ENCODE measurements around the gene ZNF319. TPM values are rescaled to one million over a fixed set of nuclear protein-coding genes. Genes with fewer than 3 reads are reported as not detected.

The ZNF319 gene
- total RNA-seq, 1 donor from 2014 or later, result 11.5 TPM

DNA sequence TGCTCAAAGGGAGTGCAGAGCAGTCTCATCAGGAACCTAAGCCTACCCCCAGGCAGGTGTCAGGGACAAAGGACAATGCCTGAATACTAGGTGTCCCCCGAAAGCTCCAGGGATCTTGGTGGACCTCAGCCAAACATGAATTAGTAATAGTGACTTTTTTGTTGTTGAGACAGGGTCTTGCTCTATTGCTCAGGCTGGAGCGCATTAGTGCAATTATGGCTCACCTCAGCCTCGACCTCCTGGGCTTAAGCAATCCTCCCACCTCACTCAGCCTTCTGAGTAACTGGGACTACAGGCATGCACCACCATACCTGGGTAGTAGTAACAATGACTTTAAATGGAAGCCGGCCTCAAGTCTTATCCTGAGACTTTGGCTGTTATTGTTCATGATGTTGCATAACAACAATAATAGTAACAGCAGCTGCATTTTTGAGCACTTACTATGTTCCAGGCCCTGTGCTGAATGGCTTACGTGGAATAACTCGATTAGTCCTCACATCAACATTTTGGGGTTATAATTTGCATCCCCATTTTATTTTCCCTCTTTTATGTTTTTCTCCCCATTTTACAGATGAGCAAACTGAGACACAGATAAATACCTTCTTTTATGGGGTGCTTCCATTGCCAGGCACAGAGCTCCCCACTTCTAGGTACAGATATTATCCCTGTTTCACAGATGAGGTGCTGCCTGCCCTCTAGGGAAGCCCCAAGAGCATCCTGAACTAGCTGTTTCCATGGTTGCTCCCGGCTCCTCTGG is 49.1 kb downstream of the ZNF319 start:
- no peak overlapping the region for H3K27ac ChIP-seq (ENCODE audit: low read depth, low read length)
- no peaks in the 10 kb centered on the region for H3K4me1 Mint-ChIP-seq (ENCODE audit: low read depth, unreplicated experiment)
- no peak overlapping the region for H3K4me3 ChIP-seq (ENCODE audit: insufficient read depth, low read depth, low read length)
- H3K36me3 ChIP-seq (ENCODE audit: insufficient read depth, low read length), result no peaks in the 10 kb centered on the region
- H3K27ac Mint-ChIP-seq (ENCODE audit: unreplicated experiment), result no peak overlapping the region
- H3K9ac ChIP-seq (ENCODE audit: low read length), result no peak overlapping the region
- no peak overlapping the region for H3K4me3 Mint-ChIP-seq (ENCODE audit: unreplicated experiment)
- no peak overlapping the region for H2AFZ ChIP-seq (ENCODE audit: low read depth, low read length)
- peaks cover 1% of the 10 kb centered on the region for H3K36me3 Mint-ChIP-seq (ENCODE audit: low read depth, unreplicated experiment)
- FAIRE-seq, result no peak
- TF ChIP-seq, protein P1, sequence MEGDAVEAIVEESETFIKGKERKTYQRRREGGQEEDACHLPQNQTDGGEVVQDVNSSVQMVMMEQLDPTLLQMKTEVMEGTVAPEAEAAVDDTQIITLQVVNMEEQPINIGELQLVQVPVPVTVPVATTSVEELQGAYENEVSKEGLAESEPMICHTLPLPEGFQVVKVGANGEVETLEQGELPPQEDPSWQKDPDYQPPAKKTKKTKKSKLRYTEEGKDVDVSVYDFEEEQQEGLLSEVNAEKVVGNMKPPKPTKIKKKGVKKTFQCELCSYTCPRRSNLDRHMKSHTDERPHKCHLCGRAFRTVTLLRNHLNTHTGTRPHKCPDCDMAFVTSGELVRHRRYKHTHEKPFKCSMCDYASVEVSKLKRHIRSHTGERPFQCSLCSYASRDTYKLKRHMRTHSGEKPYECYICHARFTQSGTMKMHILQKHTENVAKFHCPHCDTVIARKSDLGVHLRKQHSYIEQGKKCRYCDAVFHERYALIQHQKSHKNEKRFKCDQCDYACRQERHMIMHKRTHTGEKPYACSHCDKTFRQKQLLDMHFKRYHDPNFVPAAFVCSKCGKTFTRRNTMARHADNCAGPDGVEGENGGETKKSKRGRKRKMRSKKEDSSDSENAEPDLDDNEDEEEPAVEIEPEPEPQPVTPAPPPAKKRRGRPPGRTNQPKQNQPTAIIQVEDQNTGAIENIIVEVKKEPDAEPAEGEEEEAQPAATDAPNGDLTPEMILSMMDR (IDR thresholded peaks at IDR 0.05; ENCODE audit: insufficient read depth, low read depth, low read length), result no peak
- TF ChIP-seq EZH2 (IDR thresholded peaks at IDR 0.05; ENCODE audit: insufficient read depth, low read length), result no peak
- H3K27me3 ChIP-seq (ENCODE audit: insufficient read depth, low read length), result peaks cover 13% of the 10 kb centered on the region
- peaks cover 32% of the 10 kb centered on the region for H3K27me3 Mint-ChIP-seq (ENCODE audit: low read depth, unreplicated experiment)
- H3K4me1 ChIP-seq (ENCODE audit: insufficient read depth, low read length), result no peaks in the 10 kb centered on the region
- no peaks in the 10 kb centered on the region for H3K9me3 Mint-ChIP-seq (ENCODE audit: unreplicated experiment)
- no peak overlapping the region for H3K4me2 ChIP-seq (ENCODE audit: low read length)
- H3K79me2 ChIP-seq (ENCODE audit: insufficient read depth, low read length), result no peaks in the 10 kb centered on the region
- H3K9me3 ChIP-seq (ENCODE audit: insufficient read depth, low read depth, low read length), result no peaks in the 10 kb centered on the region
- no peak for DNase-seq (ENCODE audit: low read depth)
- H4K20me1 ChIP-seq (ENCODE audit: insufficient read depth, low read length), result no peaks in the 10 kb centered on the region

DNA sequence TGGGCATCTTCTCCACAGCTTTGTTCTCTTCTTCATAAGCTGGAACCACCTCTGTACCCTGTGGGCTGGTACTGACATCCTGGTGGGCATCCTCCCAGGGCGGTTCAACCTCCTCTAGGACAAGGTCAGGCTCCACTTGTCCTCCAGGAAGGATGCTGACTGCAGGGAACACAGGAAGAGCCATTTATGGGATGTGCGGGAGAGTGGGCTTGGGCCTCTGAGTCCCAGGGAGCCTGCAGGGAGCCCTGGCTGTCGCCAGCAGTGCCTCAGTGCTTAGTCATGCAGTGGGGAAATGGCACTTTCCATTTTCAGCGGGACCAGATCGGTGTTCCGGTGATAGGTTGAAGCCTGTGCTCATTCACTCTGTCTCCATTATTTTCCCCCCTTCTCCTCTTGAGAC is 50.1 kb downstream of the ZNF319 start:
- Histone ChIP-seq H3K4me2 (ENCODE audit: low read length) (no peak overlapping the region), H3K36me3 (ENCODE audit: insufficient read depth, low read length) (no peaks in the 10 kb centered on the region), H3K27ac (ENCODE audit: low read depth, low read length) (no peak overlapping the region), H3K79me2 (ENCODE audit: insufficient read depth, low read length) (no peaks in the 10 kb centered on the region), H3K27me3 (ENCODE audit: insufficient read depth, low read length) (peaks cover 17% of the 10 kb centered on the region), H3K4me3 (ENCODE audit: insufficient read depth, low read depth, low read length) (no peak overlapping the region), H3K4me1 (ENCODE audit: insufficient read depth, low read length) (no peaks in the 10 kb centered on the region), H2AFZ (ENCODE audit: low read depth, low read length) (no peak overlapping the region), H4K20me1 (ENCODE audit: insufficient read depth, low read length) (no peaks in the 10 kb centered on the region), H3K9ac (ENCODE audit: low read length) (no peak overlapping the region), H3K9me3 (ENCODE audit: insufficient read depth, low read depth, low read length) (no peaks in the 10 kb centered on the region)
- Mint-ChIP-seq H3K9me3 (ENCODE audit: unreplicated experiment) (no peaks in the 10 kb centered on the region), H3K4me1 (ENCODE audit: low read depth, unreplicated experiment) (no peaks in the 10 kb centered on the region), H3K4me3 (ENCODE audit: unreplicated experiment) (no peak overlapping the region), H3K27ac (ENCODE audit: unreplicated experiment) (no peak overlapping the region), H3K36me3 (ENCODE audit: low read depth, unreplicated experiment) (no peaks in the 10 kb centered on the region), H3K27me3 (ENCODE audit: low read depth, unreplicated experiment) (peaks cover 28% of the 10 kb centered on the region)
- DNase-seq (ENCODE audit: low read depth) (no peak), FAIRE-seq (no peak)
- no peak for TF ChIP-seq EZH2 (IDR thresholded peaks at IDR 0.05; ENCODE audit: insufficient read depth, low read length)
- TF ChIP-seq, protein P1 (IDR thresholded peaks at IDR 0.05; ENCODE audit: insufficient read depth, low read depth, low read length), result no peak

DNA sequence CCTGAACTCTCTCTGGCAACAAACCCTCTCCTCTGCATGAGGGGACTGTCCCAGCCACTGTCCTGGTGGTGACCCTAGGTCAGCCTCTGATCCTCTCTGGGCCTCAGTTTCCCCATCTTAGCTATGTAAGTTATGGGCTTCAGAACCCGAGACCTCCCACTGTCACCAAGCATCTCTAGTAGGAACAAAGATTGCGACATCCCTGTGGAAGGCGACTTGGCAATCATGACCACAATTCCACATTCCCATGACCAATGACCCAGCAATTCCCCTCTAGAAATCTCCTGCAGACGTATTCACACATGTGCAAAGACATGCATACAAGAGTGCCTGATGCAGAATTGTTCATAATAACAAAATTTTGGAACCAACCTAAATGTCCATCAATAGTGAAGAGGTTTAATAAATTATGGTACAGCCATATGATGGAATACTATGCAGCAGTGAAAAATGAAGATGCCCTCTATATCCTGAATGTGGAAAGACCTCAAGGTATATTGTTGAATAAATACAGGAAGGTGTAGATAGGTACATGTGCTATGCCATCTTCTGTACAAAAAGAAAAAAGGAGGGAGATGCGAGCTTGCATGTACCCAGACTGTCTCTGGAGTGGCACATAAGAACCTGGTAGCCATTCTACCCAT is 50.8 kb downstream of the ZNF319 start:
- Histone ChIP-seq H3K27ac (ENCODE audit: low read depth, low read length) (no peak overlapping the region), H3K9ac (ENCODE audit: low read length) (no peak overlapping the region), H3K79me2 (ENCODE audit: insufficient read depth, low read length) (no peaks in the 10 kb centered on the region), H3K4me1 (ENCODE audit: insufficient read depth, low read length) (no peaks in the 10 kb centered on the region), H2AFZ (ENCODE audit: low read depth, low read length) (no peak overlapping the region), H3K4me2 (ENCODE audit: low read length) (no peak overlapping the region), H3K27me3 (ENCODE audit: insufficient read depth, low read length) (peaks cover 17% of the 10 kb centered on the region), H3K36me3 (ENCODE audit: insufficient read depth, low read length) (no peaks in the 10 kb centered on the region), H3K9me3 (ENCODE audit: insufficient read depth, low read depth, low read length) (no peaks in the 10 kb centered on the region), H4K20me1 (ENCODE audit: insufficient read depth, low read length) (no peaks in the 10 kb centered on the region), H3K4me3 (ENCODE audit: insufficient read depth, low read depth, low read length) (no peak overlapping the region)
- Mint-ChIP-seq H3K27me3 (ENCODE audit: low read depth, unreplicated experiment) (peaks cover 24% of the 10 kb centered on the region), H3K4me1 (ENCODE audit: low read depth, unreplicated experiment) (no peaks in the 10 kb centered on the region), H3K4me3 (ENCODE audit: unreplicated experiment) (no peak overlapping the region), H3K9me3 (ENCODE audit: unreplicated experiment) (no peaks in the 10 kb centered on the region), H3K27ac (ENCODE audit: unreplicated experiment) (no peak overlapping the region), H3K36me3 (ENCODE audit: low read depth, unreplicated experiment) (no peaks in the 10 kb centered on the region)
- DNase-seq (ENCODE audit: low read depth) (no peak), FAIRE-seq (no peak)
- TF ChIP-seq EZH2 (IDR thresholded peaks at IDR 0.05; ENCODE audit: insufficient read depth, low read length), result no peak
- TF ChIP-seq, protein P1 (IDR thresholded peaks at IDR 0.05; ENCODE audit: insufficient read depth, low read depth, low read length), result no peak

All from astrocyte (in vitro differentiated cells and primary cell).